ENCODE data around the gene TBC1D23. TPM values are rescaled to one million over a fixed set of nuclear protein-coding genes. Genes with fewer than 3 reads are reported as not detected.
"Not testable (repeated sequence)": the region's sequence is repeated elsewhere in the genome, so short reads cannot be mapped to it uniquely, and the experiment has no call there.

TBC1D23 gene
- total and polyA plus RNA-seq, 5 donors from 2014 or later: 17.8 to 40.2 (median 20.7) TPM

- Mint-ChIP-seq H3K27ac (no peak overlapping the region), H3K27me3 (no peaks in the 10 kb centered on the region), H3K36me3 (peaks cover 7% of the 10 kb centered on the region), H3K9me3 (no peaks in the 10 kb centered on the region), H3K4me1 (peaks cover 33 to 59% (median 49%) of the 10 kb centered on the region in 4 donors), H3K4me3 (no peak overlapping the region)
- ATAC-seq (ENCODE audit: low read depth in 2 of 2) (no peak), DNase-seq (no peak)
- H3K9me3 ChIP-seq (ENCODE audit: control insufficient read depth in 2 of 2, low read length in 2 of 2): no peaks in the 10 kb centered on the region
- no peaks in the 10 kb centered on the region for H3K4me1 ChIP-seq (ENCODE audit: control insufficient read depth, insufficient read depth, low read length, poor library complexity, severe bottlenecking)
- H3K27ac ChIP-seq (ENCODE audit: insufficient read depth, low read length, poor library complexity, severe bottlenecking): no peak overlapping the region
- no peaks in the 10 kb centered on the region for H3K27me3 ChIP-seq (ENCODE audit: control insufficient read depth, insufficient read depth, low read length)
- H3K4me3 ChIP-seq (ENCODE audit: low read depth, low read length): no peak overlapping the region
- H3K36me3 ChIP-seq (ENCODE audit: control insufficient read depth, insufficient read depth, low read length): peaks cover 1% of the 10 kb centered on the region
These were observed 7.4 kb downstream of the TBC1D23 start for GRCh38 chr3:100268156-100268555.

- peaks cover 1% of the 10 kb centered on the region for H3K36me3 ChIP-seq (ENCODE audit: control insufficient read depth, insufficient read depth, low read length)
- no peak for ATAC-seq (ENCODE audit: low read depth in 2 of 2)
- no peak overlapping the region for H3K27ac ChIP-seq (ENCODE audit: insufficient read depth, low read length, poor library complexity, severe bottlenecking)
- Mint-ChIP-seq H3K27me3 (no peaks in the 10 kb centered on the region), H3K4me3 (no peak overlapping the region), H3K4me1 (peaks cover 30 to 56% (median 43%) of the 10 kb centered on the region in 4 donors), H3K9me3 (no peaks in the 10 kb centered on the region), H3K36me3 (peaks cover 4% of the 10 kb centered on the region), H3K27ac (no peak overlapping the region)
- no peaks in the 10 kb centered on the region for H3K27me3 ChIP-seq (ENCODE audit: control insufficient read depth, insufficient read depth, low read length)
- DNase-seq: no peak
- H3K4me1 ChIP-seq (ENCODE audit: control insufficient read depth, insufficient read depth, low read length, poor library complexity, severe bottlenecking): no peaks in the 10 kb centered on the region
- H3K4me3 ChIP-seq (ENCODE audit: low read depth, low read length): no peak overlapping the region
- H3K9me3 ChIP-seq (ENCODE audit: control insufficient read depth in 2 of 2, low read length in 2 of 2): no peaks in the 10 kb centered on the region
These were observed 8.2 kb downstream of the TBC1D23 start for GRCh38 chr3:100269001-100269400.

GRCh38 chr3:100269410-100270214, 8.8 kb downstream of the TBC1D23 start:
- Histone ChIP-seq H3K27me3 (ENCODE audit: control insufficient read depth, insufficient read depth, low read length) (no peaks in the 10 kb centered on the region), H3K27ac (ENCODE audit: insufficient read depth, low read length, poor library complexity, severe bottlenecking) (no peak overlapping the region), H3K9me3 (ENCODE audit: control insufficient read depth in 2 of 2, low read length in 2 of 2) (no peaks in the 10 kb centered on the region), H3K36me3 (ENCODE audit: control insufficient read depth, insufficient read depth, low read length) (peaks cover 1% of the 10 kb centered on the region), H3K4me3 (ENCODE audit: low read depth, low read length) (no peak overlapping the region), H3K4me1 (ENCODE audit: control insufficient read depth, insufficient read depth, low read length, poor library complexity, severe bottlenecking) (no peaks in the 10 kb centered on the region)
- Mint-ChIP-seq H3K36me3 (peaks cover 4% of the 10 kb centered on the region), H3K9me3 (no peaks in the 10 kb centered on the region), H3K27ac (no peak overlapping the region), H3K4me3 (no peak overlapping the region), H3K4me1 (peaks cover 28 to 50% (median 39%) of the 10 kb centered on the region in 4 donors), H3K27me3 (no peaks in the 10 kb centered on the region)
- DNase-seq: no peak
- peak in 1 of 2 donors; percentile 3 for ATAC-seq (ENCODE audit: low read depth in 2 of 2)

- Mint-ChIP-seq H3K4me1 (peaks cover 27 to 44% (median 36%) of the 10 kb centered on the region in 4 donors), H3K27ac (no peak overlapping the region)
- ATAC-seq (ENCODE audit: low read depth in 2 of 2): no peak
These were observed 9.4 kb downstream of the TBC1D23 start for GRCh38 chr3:100270215-100270583.

GRCh38 chr3:100271522-100271921, 10.7 kb downstream of the TBC1D23 start:
- Mint-ChIP-seq H3K36me3 (peaks cover 8% of the 10 kb centered on the region), H3K4me3 (peak overlapping the region in 1 of 4 donors; percentile 13), H3K9me3 (no peaks in the 10 kb centered on the region), H3K4me1 (peaks cover 32 to 48% (median 42%) of the 10 kb centered on the region in 4 donors), H3K27ac (peak overlapping the region in 1 of 3 donors; percentile 15), H3K27me3 (no peaks in the 10 kb centered on the region)
- Histone ChIP-seq H3K9me3 (ENCODE audit: control insufficient read depth in 2 of 2, low read length in 2 of 2) (no peaks in the 10 kb centered on the region), H3K27ac (ENCODE audit: insufficient read depth, low read length, poor library complexity, severe bottlenecking) (no peak overlapping the region), H3K27me3 (ENCODE audit: control insufficient read depth, insufficient read depth, low read length) (no peaks in the 10 kb centered on the region), H3K4me3 (ENCODE audit: low read depth, low read length) (no peak overlapping the region), H3K36me3 (ENCODE audit: control insufficient read depth, insufficient read depth, low read length) (peaks cover 1% of the 10 kb centered on the region), H3K4me1 (ENCODE audit: control insufficient read depth, insufficient read depth, low read length, poor library complexity, severe bottlenecking) (no peaks in the 10 kb centered on the region)
- DNase-seq (no peak), ATAC-seq (ENCODE audit: low read depth in 2 of 2) (no peak)

More at GRCh38 chr3:100270215-100270583, 9.4 kb downstream of the TBC1D23 start:
- Mint-ChIP-seq H3K4me3 (no peak overlapping the region), H3K36me3 (peaks cover 4% of the 10 kb centered on the region), H3K9me3 (no peaks in the 10 kb centered on the region), H3K27me3 (no peaks in the 10 kb centered on the region)
- Histone ChIP-seq H3K4me3 (ENCODE audit: low read depth, low read length) (no peak overlapping the region), H3K9me3 (ENCODE audit: control insufficient read depth in 2 of 2, low read length in 2 of 2) (no peaks in the 10 kb centered on the region), H3K27ac (ENCODE audit: insufficient read depth, low read length, poor library complexity, severe bottlenecking) (no peak overlapping the region), H3K27me3 (ENCODE audit: control insufficient read depth, insufficient read depth, low read length) (no peaks in the 10 kb centered on the region), H3K4me1 (ENCODE audit: control insufficient read depth, insufficient read depth, low read length, poor library complexity, severe bottlenecking) (no peaks in the 10 kb centered on the region), H3K36me3 (ENCODE audit: control insufficient read depth, insufficient read depth, low read length) (peaks cover 1% of the 10 kb centered on the region)
- no peak for DNase-seq

- H3K27ac ChIP-seq (ENCODE audit: insufficient read depth, low read length, poor library complexity, severe bottlenecking); H3K36me3 Mint-ChIP-seq; H3K4me3 Mint-ChIP-seq; H3K36me3 ChIP-seq (ENCODE audit: control insufficient read depth, insufficient read depth, low read length); H3K4me3 ChIP-seq (ENCODE audit: low read depth, low read length); H3K27me3 Mint-ChIP-seq; DNase-seq; ATAC-seq (ENCODE audit: low read depth in 2 of 2); H3K9me3 ChIP-seq (ENCODE audit: control insufficient read depth in 2 of 2, low read length in 2 of 2); H3K4me1 ChIP-seq (ENCODE audit: control insufficient read depth, insufficient read depth, low read length, poor library complexity, severe bottlenecking); H3K27me3 ChIP-seq (ENCODE audit: control insufficient read depth, insufficient read depth, low read length); H3K9me3 Mint-ChIP-seq: not testable (repeated sequence)
- H3K27ac Mint-ChIP-seq: peak overlapping the region in 1 of 3 donors; percentile 52
- peaks cover 41 to 50% (median 47%) of the 10 kb centered on the region in 4 donors for H3K4me1 Mint-ChIP-seq
These were observed 12.2 kb downstream of the TBC1D23 start for GRCh38 chr3:100272797-100273611.

- Histone ChIP-seq H3K4me1 (ENCODE audit: control insufficient read depth, insufficient read depth, low read length, poor library complexity, severe bottlenecking) (no peaks in the 10 kb centered on the region), H3K27ac (ENCODE audit: insufficient read depth, low read length, poor library complexity, severe bottlenecking) (no peak overlapping the region), H3K27me3 (ENCODE audit: control insufficient read depth, insufficient read depth, low read length) (no peaks in the 10 kb centered on the region), H3K36me3 (ENCODE audit: control insufficient read depth, insufficient read depth, low read length) (no peaks in the 10 kb centered on the region), H3K9me3 (ENCODE audit: control insufficient read depth in 2 of 2, low read length in 2 of 2) (no peaks in the 10 kb centered on the region), H3K4me3 (ENCODE audit: low read depth, low read length) (no peak overlapping the region)
- H3K27me3 Mint-ChIP-seq: no peaks in the 10 kb centered on the region
- H3K9me3 Mint-ChIP-seq: no peaks in the 10 kb centered on the region
- peaks cover 42 to 49% (median 44%) of the 10 kb centered on the region in 4 donors for H3K4me1 Mint-ChIP-seq
- no peak for DNase-seq
- no peak for ATAC-seq (ENCODE audit: low read depth in 2 of 2)
- peaks cover 8% of the 10 kb centered on the region for H3K36me3 Mint-ChIP-seq
- H3K27ac Mint-ChIP-seq: peak overlapping the region in 1 of 3 donors; percentile 2
- H3K4me3 Mint-ChIP-seq: no peak overlapping the region
These were observed 13.6 kb downstream of the TBC1D23 start for GRCh38 chr3:100274361-100274760.
